Suppressor macrophage treated with lipopolysaccharide for 1 hour (primary cell): Measurements from ENCODE around the gene LEKR1.

Source experiments
- DNase-seq, 3 donors: peaks; one replicate each; pipeline ENCODE4 v3.0.0-alpha.2; 2020 to 2022

LEKR1 gene

DNA sequence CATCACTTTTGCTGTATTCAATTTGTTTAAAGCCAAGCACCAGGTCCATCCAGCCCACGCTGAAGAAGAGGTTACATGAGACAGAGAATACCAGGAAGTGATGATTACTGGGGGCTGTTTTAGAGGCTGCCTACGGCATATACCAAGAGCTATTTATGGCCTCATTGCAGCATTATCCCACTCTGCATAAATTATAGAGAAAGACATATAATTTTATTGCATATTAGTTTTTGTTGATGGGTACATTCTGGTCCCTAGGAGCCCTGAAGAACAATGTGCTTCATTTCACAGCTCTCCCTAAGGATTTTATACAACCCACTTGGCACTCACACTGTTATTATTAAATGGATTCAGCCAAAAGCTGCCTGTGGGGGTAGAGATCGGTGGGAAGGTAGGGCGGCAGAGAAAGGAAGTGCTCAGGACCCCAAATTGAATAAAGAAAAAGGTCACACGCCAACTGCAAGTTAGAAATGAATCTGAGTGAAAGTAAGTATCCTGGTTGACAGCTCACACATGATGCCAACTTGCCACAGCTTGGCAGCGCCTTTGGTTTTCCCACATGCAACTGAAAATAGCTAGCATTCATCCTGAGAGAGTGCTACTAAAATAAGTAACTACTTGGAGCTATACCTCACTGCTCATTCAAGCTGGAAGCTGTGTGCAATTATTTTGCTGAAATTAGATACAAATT lies 260.1 kb downstream of the LEKR1 start:
- no peak for DNase-seq

DNA sequence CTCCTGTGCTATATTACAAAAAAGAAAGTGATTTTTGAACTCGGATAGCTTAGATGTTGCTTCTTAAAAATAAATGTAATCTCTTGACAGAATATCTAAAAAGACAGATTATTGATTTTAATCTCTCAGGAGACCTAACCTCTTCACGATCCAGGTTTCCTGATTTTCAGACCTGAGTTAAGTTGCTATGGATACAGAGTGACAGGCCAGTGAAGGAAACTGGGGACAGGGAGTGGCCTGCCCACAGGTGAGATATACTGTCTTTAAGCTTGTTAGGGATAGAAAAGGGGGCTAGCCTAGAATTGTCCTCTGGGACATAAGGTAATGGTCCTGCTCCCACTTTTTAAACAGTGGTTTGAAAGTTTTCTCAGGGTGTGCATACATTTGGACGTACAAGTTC lies 260.6 kb downstream of the LEKR1 start:
- DNase-seq: no peak

DNA sequence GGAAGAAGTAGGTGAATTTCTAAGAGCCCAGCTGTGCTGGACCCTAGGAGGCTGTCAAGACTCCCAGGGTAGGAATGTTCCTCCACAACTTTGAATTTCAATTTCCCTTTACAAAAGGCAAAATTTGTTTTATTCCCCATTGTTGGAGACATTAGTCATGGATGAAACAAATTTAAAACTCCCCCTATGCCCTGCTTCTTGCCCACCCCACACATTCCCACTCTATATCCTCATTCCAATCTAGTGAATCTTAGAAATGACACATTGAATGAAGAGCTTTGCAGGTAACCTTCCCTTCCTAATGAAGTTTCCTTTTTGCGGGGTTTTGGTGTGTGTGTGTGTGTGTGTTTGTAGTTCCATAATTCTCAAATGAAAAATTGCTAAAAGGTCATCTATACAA lies 261.2 kb downstream of the LEKR1 start:
- DNase-seq: peak in 1 of 3 donors; percentile 55

- peak in 1 of 3 donors; percentile 34 for DNase-seq
Observed at GRCh38 chr3:157087780-157088600, 261.8 kb downstream of the LEKR1 start.

DNA sequence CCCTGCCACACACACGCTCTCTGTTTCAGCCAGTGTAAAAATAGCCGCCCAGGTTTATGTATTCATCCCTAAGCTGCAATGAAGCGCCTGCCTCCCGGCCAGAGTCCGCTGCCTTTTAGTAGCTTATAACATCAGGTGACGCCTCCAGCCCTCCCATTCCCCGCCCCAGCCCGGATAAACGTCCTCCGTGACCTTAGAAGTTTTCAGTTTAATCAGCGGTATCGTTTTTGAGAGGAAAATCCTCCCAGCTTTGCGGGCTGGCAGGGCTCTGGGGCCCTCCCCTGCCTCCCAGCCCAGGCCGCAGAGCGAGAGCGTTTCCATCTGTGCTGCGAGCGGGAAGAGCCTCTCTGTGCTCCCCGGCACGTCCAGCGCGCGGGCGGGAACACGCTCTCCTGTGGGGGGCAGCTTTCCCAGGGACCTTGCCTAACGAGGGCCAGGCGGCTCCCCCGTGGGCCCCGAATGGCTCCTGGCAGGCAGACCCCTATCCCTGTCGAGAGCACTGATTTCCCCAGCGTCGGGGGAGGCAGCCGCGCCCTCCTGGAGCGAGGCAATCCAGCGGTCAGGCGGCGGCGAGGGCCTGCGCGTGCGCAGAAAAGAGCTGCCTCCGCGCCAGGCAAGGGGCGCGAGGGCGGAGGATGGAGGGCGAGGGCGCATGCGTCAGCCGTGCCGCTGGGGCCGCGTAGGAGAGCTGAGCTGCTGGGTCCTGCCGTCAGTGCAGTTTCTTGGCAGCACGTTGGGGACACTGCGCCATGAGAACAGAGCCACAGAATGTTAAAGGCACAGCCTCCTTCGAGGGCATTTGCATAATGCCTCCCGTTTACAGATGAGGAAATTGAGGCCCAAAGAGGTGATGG lies 262.7 kb downstream of the LEKR1 start:
- DNase-seq: peak; percentile 97

DNA sequence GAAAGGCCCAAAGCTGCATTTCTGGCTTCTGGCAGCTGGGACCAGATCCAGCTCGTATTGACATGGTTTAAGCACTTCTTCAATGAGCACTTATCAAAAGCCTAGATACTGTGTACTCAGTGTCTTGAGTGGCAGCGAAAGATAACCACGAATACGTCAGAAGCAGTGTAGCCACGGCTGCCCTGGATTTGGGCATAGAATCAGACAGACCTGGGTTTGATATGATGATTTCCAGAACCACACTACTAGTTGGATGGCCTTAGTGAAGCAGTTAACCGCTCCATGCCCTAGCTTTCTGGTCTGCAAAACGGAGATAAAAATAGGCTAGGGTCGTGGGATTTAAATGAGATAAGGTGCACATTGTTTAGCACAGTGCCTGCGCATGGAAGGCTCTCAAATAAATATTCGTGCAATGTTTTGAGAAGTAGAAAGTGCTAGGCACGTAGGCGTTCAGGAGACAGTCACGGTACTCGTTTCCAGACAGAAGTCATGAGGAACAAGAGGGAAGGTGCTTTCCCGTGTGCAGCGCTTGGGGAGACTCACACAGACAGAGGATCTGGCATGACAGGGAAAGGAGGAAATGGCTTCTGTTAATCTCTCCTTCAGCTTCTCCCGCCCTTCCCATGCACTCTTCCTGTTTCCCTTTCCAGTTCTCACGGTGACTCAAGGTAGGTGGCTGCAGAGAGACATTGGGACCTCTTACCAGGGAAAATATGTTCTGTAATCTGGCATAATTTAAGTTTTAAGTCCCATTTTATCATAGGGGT lies 263.5 kb downstream of the LEKR1 start:
- peak; percentile 92 to 99 (median 96) for DNase-seq

DNA sequence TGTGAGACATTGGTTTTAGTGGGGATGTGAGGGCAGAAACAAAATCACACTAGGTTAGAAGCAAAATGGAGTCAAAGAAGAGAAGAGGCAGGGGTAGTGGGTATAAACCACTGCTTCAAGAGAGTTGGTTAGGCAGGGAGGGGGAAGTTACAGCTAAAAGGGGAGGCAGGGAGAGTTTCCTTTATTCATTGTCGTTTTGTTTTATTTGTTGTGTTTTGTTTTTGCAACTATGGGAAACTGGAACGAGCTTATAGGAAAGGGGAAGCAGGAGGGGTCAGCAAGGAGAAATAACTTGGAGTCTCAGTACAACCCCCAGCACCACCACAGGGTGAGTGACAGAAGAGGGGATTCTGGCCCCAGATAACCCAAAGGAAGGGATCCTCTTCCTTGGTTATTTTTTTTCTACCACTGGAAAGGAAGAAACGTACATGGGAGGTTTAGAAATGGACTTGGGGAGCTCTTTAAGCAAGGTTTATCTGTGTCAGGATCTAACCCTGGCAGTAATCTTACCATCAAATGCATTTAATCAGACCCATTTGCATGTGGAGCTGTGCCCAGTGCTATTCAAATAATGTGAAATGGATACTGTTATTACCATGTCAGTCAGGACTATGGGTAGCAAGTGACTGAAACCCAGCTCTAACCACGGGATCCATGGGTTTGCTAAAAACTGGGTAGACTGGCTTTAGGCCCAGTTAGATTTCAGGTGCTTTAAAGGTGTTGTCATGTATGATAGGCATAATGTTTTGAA lies 265.1 kb downstream of the LEKR1 start:
- DNase-seq: peak; percentile 73 to 91 (median 77)

GRCh38 chr3:157092230-157092629 lies 266.1 kb downstream of the LEKR1 start:
- DNase-seq: no peak

- DNase-seq: peak in 1 of 3 donors; percentile 28
Observed at GRCh38 chr3:157093096-157093495, 266.9 kb downstream of the LEKR1 start.

DNA sequence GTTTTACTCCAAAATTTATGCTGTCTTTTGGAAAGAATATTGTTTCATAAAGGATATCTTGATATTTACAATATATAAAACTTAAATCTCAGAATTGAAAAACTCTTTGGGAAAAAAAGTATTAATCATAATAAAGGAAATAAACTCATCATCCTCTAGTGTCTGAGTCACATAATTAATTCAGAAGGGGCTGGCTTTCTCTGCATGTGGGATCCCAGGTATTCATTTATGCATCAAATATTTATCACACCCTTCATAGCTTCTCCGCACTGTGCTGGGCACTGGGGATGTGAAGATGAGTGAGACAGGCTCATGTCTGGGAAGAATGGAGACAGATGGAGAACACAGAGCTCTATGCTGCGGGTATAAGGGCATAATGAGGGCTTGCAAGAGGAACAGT lies 268.1 kb downstream of the LEKR1 start:
- DNase-seq: no peak

DNA sequence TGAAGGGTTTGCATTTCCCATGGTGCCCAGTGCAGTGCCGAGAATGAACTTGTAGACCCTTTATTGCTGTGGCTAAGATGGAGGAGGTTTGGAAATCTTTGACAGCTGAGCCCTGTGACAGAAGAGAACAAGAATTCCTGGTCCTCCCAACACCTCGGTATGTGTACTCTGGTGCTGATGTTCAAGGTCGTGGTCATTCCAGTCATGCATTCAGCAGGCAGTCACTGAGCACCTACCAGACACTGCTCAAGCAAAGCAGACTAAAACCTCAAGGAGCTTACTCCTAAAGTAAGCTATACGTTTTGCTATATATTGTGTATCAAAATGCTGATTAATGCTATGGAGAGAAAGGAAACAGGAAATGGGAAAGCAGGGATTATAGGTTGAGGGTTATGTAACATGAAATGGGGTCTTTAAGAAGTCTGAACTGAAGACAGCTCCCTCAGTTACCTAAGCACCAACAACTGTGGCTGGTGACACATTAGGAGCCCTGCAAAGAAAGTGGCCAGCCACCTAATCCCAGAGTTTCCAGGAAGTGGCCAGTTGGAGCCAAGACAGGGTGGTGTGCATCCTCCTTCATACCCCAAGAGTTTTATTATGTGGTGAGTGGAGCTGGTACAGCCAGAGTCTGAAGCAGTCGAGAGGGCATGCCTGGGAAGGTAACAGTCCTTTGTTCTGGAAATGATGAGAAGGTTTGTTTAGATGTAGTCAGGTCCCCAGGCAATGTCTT lies 268.8 kb downstream of the LEKR1 start:
- DNase-seq: no peak
